GM19463 (cell line): ENCODE results near the gene NOD2.
A peak's percentile ranks its signal among the peaks of the same experiment; 100 is the strongest.

Experiments
- ATAC-seq: cut with Tn5 transposase; IDR thresholded peaks from one replicate; pipeline ENCODE4 v1.9.1; 2021; ENCODE audit warnings: mild to moderate bottlenecking, moderate library complexity; ENCODE audit not compliant: unreplicated experiment

Gene NOD2

DNA sequence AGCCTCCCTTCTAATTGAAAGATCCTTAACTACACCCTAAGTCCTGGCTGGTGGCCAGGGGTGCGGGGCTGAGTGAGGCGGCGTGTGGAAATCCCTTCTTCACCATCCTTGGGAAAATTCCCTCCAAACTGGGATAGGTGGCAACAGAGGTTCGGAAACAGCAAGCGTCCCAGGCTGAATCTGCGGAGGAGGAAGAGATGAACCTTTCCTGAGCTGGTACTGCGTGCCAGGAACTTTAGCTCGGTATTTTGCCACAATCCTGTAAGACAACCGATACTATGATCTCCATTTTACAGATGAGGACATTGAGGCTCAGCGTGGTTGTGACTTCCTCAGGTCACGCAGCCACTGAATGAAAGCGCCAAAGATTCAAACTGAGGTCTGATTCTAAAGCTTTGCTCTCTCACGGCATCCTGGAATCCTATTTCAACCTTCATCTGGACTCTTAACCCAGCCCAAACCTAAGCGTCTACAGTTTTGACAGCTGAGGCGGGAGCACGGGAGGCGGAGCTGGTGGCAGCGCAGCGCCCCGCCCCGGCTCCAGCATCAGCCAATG is 47.9 kb downstream of the NOD2 start:
- no peak for ATAC-seq

DNA sequence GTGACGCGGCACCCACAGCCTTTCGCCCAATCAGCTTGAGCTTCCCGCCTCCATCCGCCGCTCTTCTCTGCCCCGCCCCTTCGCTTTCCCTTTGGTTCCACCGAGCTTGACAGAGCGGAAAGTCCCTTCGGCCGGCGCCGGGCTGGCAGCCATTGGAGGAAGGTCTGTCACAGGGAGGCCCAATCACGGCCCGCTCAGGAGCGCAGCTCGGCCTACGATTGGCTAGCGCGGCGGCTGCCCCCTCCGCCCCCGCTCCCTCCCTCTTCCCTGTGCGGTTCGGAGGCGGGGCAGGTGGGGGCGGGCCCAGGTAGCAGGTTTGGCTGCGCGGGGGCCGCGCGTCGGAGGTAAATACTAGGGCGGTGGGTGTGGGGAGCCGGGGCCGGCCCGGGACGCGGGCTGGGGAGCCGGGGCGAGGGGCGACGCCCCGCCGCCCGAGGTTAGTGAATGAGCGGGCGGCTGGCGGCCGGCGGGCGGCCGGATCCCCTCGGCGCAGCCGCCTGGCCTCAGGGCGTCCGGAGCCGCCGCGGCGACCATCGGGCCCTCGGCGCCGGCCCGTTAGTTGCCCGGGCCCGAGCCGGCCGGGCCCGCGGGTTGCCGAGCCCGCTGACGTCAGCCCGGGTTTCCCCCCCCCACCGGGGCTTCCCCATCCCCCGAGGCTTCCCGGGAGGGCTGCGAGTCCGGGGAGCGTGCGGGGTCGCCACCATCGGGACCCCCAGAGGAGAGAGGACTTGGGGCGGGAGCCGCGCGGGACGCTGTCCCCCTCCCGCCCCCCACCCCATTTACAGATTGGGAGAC is 48.6 kb downstream of the NOD2 start, which contains the start of gene CYLD:
Gene CYLD, plus strand, starts transcription at position 306 of the 795 bp plus-strand sequence. CDS start 7,613 bp downstream, outside the sequence.
- peak; percentile 90 for ATAC-seq

DNA sequence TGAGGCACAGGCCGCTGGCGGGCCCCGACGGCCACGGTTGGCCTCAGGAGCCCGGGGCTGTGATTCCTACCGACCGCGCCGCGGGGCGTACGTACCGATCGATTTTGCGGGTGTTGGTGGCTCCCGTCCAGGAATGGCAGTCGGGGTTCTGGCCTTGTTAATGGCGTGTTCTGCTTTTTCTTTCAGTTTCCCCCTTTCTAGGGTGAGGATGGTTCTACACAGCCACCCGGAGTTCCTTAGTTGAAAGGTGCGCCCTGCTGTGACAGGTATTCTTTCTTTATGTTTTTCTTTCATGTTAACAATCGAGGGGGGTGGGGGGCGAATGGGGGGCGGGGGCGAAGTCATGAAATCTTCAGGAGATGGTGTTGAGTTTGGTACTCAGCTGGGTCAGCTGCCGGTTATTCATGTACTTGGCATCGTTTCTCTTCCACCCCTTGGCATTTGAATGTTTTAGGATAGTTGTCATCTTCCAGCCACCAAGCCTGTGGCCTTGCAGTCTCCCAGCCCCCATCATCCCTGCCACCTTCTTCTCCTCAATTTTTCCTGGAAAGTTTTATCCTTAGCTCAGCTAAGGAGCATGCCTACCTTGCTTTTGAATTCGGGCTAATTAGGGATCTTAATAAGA is 49.3 kb downstream of the NOD2 start:
- ATAC-seq, result no peak

DNA sequence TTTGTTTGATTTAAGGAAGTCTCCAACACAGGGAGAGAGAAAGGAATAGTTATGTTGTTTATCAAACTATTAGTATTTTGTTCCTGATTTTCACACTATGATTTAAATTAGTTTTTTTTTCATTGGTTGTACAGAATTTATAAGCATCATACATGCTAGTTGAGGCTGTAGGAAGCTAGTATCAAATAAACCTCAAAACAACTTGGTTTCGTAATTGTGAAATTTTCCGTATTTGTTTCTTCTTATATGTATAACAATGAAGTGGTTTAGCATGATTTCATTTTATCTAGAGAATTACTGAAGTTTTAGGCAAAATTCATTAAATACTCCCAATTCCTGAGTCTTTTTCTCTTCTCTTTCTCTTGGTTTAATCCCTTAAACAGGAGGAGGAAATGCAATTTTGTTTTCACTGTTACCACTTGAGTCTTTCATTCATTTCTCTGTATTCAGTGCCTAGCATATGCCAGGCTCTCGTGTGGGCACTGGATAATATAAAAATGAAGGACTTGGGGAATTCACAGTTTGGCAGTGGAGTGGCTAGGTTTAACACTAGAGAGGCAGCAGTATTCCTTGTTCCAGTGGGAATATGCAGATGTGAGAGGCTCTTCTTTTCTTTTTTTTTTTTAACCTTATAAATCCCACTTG is 50.3 kb downstream of the NOD2 start:
- ATAC-seq, result no peak

DNA sequence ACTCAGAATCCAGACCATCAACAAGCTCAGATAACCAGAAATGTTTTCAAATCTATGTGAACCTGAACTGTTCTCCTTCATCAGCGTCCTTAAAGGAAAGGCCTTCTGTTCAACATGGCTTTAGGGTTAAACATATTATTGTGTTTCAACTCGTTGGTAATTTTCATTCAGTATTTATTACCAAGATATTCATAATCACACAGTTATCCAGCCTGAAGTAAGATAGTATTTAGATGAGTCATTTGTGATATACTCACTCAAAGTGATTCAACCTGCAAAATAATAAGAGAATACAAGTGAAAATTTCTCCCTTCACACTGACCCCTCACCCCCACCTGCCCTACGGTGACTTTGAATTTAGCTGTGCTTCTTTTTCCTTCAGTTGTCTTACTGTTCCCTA is 51.5 kb downstream of the NOD2 start:
- no peak for ATAC-seq

DNA sequence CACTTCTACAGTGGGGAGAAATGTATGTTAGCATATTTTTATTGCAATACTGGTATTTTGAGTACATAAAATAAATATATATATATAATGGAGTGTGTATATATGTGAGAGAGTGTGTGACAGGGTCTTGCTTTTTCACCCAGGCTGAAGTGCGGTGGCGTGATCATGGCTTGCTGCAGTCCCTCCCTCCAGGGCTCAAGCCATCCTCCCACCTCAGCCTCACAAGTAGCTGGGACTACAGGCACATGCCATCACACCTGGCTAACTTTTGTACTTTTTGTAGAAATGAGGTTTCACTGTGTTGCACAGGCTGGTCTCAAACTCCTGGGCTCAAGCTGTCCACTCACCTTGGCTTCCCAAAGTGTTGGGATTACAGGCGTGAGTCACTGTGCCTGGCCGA is 52.5 kb downstream of the NOD2 start:
- ATAC-seq, result no peak

DNA sequence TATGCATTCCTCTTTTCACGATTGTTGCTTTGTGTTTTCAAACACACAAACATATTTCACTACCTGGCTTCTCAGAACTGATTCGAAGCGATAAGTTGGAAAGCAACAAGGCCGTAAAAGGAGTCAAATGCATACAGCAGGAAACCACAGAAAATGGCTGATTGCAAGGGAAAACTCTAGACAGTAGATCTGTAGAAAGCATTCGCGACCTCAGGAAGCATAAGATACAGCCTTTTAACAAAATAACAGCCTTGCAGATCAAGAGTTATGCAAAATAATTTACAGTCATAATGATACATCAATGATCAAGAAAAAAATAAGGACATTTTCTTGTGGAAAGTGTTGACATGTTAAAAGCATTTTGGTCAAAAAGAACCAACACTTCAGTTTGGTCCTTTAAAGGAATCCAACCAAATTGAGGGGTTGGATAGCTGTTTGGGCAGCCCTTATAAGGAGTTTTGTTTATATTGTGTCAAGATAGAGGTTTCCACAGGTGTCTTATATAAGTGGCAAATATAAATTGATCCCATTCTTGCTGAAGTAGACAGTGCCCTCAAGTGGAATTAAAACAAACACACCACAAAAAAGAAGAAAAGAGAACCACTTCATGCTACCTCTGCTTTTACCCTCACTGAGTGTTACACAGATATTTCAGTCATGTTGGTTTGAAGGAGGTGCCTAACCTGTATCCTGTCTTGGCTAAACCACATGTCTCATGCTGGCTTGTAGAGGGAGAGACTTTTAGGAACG is 54.0 kb downstream of the NOD2 start:
- peak; percentile 61 for ATAC-seq

DNA sequence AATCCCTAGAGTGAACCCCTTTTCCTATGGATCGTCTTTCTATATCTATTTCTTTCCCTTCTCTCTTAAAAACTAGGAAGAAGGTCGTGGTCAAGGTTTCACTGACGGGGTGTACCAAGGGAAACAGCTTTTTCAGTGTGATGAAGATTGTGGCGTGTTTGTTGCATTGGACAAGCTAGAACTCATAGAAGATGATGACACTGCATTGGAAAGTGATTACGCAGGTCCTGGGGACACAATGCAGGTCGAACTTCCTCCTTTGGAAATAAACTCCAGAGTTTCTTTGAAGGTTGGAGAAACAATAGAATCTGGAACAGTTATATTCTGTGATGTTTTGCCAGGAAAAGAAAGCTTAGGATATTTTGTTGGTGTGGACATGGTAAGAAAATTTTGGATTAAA is 58.1 kb downstream of the NOD2 start:
- ATAC-seq, result no peak

DNA sequence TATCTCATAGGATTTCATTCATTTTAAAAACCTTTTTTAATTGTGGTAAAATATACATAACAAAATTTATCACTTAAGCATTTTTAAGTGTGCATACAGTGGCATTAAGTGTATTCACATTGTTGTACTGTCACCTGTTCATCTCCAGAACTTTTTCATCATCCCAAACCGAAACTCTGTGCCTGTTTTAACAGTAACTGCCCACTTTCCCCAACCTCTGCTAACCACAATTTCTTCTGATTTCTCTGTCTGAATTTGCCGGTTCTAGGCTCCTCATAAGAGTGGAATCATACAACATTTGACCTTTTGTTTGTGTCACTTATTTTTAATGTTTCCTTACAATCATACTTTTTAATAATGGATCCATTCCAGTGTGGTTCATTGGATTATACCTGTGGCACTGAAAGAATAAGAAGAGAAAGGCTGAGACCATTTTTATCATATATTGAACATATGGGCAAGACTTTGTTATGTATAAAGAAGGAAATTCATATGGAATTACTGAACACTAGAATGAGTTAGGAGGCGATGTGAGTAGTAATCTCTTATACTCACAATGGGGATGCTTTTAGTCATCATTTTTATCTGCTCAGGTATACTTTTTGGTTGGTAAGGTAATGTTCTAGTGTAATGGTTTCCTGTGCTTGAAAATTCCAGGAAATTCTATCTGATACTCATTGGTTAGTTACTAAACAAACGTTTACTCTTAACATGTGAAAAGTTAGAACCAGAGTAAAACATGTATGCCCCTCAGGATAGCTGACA is 59.2 kb downstream of the NOD2 start:
- ATAC-seq, result no peak

DNA sequence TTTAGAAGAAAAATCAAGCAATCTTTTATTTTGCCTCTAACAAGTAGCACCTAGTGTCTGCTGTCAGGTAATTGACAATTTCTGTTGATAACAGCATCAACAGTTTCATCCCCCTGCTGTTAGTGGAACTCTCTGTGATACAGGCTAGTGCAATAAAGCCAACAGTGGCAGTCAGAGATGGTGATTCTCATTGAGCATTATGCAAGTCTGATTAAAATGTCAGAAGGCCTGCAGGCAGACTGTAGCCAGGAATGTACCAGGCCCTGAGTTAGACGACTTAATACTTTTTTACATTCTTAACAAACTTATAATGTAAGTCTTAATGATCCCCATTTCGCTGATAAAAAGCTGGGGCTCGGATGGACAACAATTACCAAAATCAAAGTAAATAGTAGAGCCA is 63.1 kb downstream of the NOD2 start:
- ATAC-seq, result no peak

DNA sequence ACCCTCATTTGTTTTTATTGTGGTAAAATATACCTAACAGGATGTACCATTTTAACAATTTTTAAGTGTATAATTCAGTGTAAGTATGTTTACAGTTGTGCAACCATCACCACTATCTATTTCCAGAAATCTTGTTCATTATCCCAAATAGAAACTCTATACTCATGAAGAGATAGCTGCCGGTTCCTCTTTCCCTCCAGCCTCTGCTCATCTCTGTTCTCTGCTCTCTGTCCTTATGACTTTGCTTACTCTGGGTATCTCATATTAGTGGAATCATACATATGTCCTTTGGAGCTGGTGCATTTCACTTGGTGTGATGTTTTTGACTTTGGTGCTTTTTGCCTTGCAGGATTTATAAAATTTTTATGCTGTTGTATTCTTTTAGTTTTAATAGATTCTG is 67.9 kb downstream of the NOD2 start:
- ATAC-seq, result no peak

DNA sequence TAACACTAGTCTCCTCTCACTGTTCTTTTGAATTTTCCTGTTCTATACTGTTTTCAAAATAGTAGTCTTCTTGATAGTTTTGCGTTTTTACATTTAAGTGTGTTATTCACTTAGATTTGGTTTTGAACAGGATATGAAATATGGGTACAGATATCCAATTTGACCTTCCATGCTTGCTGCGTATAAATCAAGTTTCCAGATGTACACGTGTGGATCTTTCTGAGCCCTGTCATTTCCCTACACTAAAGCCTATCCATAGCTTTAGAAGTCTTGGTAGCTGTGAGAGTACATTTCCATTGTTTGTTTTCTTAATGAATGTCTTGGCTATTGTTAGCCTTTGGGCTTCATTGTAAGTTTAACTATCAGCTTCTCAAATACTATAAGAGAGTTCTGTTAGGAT is 68.8 kb downstream of the NOD2 start:
- ATAC-seq, result no peak

DNA sequence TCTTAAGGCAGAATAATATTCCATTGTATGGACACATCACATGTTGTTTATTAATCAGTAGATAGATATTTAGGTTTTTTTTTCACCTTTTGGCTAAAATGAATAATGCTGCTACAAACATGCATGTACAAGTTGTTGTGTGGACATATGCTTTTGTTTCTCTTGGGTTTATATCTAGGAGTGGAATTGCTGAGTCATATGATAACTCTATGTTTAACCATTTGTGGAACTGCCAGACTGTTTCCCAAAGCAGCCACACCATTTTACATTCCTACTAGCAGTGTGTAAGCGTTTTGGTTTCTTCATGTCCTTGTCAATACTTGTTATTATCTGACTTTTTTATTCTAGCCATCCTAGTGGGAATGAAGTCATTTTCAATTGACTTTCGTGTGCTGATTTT is 69.8 kb downstream of the NOD2 start:
- ATAC-seq, result no peak

DNA sequence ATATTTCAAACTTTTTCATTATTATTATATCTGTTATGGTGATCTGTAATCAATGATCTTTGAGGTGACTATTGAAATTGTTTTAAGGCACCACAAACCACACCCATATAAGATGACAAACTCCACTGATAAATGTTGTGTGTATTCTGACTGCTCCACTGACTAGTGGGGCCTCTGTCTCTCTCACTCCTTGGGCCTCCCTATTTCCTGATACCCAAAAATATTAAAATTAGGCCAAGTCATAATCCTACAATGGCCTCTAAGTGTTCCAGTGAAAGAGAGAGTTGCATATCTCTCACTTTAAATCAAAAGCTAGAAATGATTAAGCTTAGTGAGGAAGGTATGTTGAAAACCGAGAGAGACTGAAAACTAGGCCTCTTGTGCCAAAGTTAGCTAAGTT is 71.9 kb downstream of the NOD2 start:
- no peak for ATAC-seq

DNA sequence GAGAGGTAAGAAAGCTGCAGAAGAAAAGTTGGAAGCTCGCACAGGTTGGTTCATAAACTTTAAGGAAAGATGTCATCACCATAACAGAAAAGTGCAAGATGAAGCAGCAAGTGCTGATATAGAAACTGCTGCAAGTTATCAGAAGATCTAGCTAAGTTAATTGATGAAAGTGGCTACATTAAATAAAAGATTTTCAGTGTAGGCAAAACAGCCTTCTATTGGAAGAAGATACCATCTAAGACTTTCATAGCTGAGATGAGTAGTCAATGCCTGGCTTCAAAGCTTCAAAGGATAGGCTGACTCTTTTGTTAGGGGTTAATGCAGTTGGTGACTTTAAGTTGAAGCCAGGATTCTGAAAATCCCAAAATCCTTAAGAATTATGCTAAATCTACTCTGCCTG is 72.5 kb downstream of the NOD2 start:
- no peak for ATAC-seq

DNA sequence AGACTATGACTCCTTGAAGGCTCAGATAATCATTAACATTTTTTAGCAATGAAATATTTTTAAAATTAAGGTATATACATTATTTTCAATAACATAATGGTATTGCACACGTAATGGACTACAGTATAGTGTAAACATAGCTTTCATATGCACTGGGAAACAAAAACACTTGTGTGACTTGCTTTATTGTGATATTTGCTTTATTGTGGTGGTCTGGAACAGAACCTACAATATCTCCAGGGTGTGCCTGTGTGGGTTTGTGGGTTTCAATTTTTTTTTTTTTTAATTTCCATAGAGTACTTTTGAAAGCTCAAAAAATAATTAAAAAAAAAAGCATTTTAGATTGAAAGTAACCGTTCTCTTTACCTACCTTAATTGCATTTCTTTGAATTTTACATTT is 73.8 kb downstream of the NOD2 start:
- no peak for ATAC-seq

DNA sequence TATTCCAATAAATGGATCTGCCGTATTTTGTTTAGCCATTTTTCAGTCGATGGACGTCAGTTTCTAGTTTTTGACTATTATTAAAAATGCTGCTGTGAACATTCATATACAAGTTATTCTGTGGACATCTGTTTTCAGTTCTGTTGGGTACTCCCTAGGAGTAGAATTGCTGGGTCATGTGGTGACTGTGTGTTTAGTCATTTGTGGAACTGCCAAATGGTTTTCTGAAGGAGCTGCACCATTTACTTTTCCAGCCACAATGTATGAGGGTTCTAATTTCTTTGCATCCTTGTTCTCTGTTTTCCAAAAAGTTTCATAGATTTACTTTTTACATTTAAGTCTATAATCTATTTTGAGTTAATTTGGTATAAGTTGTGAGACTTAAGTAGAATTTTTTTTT is 78.0 kb downstream of the NOD2 start:
- no peak for ATAC-seq

DNA sequence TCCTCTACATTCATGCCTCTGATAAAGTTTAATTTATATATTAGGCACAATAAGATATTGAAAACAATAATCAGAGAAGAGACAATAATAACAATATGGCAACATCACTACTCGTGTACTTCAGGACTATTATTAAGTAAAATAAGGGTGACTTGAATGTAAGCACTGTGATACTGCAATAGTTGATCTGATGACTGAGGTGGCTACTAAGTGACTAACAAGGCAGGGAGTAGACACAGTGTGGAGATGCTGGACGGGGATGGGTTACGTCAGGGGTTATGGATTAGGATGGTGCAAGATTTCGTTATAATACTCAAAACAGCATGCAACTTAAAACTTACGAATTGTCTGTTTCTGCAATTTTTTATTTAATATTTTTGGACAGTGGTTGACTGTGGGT is 81.0 kb downstream of the NOD2 start:
- no peak for ATAC-seq

DNA sequence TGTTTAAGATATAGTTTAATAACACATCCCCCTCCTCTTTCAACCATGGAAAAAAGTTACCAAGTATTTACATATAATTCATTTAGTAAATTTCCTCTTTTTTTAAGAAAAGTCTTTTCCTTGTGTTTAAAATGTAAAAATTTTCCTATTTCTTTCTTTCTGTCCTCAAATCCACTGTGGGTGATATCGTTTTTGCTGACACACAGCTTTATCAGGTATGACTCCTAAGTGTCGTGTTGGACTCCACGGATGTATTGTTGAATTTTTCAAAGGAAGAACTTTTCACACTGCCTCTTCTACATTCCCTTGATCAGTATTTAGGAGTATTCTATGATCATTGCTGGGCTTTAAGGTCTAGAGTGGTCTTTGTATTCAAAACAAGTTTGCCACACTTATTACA is 81.6 kb downstream of the NOD2 start:
- ATAC-seq, result no peak

DNA sequence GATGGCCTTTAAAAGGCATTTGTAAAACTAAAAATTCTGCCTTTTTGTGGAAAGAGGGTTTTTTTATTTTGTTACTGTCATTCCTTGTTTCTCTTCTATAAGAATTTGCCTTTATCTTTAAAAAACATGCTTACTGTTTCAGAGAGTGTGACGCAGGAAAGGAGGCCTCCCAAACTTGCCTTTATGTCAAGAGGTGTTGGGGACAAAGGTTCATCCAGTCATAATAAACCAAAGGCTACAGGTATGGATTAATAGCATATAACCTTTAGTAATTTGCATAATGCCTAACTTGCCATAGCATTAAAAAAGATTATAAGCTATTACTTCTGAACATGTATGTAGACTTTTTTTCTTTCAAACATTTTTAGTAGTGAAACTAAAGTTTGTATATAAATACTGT is 82.6 kb downstream of the NOD2 start:
- ATAC-seq, result no peak
